Measurements from ENCODE around the gene SNX27.

The SNX27 gene

DNA sequence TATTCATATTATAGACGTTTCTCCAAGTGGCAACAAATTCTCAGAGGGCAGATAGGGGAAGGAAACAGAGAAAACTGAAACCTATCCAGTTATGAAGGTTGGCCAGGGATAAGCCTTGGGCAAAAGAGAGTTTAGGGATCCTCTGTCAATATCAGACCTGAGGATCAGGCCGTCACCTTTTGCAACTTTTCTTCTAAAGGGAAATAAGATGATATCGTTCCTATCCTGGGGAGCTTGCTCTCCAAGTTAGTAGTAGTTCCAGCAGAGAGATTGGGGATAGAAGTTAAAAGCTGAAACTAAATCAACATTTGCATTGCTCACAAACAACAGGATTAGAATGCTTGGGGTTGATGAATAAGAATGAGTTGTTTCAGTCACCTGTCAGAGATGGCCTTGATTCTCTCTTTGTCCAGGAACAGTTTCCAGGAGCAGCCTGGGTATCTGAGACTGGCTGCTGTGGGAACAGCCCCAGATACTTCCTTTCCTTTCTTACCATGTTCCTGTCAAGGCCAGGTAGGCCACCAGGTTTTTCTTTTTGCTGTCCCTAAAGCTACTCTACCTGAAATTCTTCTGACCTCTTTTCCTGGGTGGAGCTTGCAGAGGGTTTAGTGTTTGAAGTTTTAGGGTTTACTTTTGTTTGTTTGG, 112.0 kb downstream of the SNX27 start:
- TF ChIP-seq CTCF (conservative IDR thresholded peaks at IDR 0.05; ENCODE audit: low read depth, low read length): no peak
- peaks cover 25% of the 10 kb centered on the region for H3K4me1 ChIP-seq (ENCODE audit: low read depth, poor library complexity, severe bottlenecking)
- H3K9ac ChIP-seq: no peak overlapping the region
- no peaks in the 10 kb centered on the region for H3K36me3 ChIP-seq (ENCODE audit: insufficient read depth)
- H4K20me1 ChIP-seq (ENCODE audit: insufficient read depth): no peaks in the 10 kb centered on the region
- H2AFZ ChIP-seq (ENCODE audit: low read depth): no peak overlapping the region
- no peak overlapping the region for H3K4me3 ChIP-seq (IDR thresholded peaks at IDR 0.05; ENCODE audit: insufficient read depth, low read depth, low read length)
- H3K79me2 ChIP-seq (ENCODE audit: insufficient read depth, low read depth): no peaks in the 10 kb centered on the region
- no peak overlapping the region for H3K4me2 ChIP-seq
- H3K27me3 ChIP-seq (ENCODE audit: insufficient read depth, low read depth): peaks cover 43% of the 10 kb centered on the region; the same call in 1 of the 2 replicates
- H3K27ac ChIP-seq: no peak overlapping the region

DNA sequence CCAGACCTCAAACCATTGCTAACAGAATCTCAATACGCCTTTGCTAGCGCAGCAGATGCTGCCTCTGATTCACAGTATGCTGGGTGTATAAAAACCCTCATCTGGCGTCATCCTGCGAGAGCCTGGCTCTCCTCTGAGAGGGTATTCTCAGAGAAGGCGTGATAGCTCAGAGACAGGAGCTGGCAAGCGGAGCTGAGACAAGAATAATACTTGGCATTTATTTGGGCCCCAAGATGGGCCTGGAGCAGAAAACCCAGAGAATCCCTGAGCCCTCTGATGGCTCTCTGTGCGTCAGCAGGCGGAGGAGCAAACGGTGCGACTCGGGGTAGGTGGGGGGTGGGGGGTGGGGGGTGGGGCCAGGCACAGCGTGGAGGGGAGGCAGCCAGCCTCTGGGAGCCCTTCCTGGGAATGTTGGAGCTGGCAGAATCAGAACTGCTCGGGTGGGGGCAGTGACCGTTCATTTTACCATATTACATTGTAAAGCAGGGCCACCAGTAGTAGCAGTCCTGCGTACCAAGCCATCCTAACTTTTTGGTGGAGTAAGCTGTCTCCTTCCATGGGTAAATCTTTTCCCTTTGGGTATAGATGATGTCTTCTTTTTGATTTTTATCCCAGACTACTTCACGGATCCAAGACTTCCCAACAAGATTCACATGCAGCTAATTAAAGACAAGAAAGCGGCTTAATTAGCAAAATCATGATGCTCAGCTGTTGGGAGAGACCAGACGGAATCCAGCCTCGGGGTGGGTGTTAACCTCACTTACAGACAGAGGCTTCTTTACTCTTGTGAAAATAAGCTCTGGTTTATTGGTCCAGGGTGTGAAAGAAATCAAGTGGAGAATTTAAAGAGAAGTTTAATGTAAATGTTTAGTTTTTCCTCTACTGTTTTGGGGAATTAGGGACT, 116.6 kb downstream of the SNX27 start:
- H3K4me1 ChIP-seq (ENCODE audit: low read depth, poor library complexity, severe bottlenecking): no peaks in the 10 kb centered on the region
- no peaks in the 10 kb centered on the region for H3K36me3 ChIP-seq (ENCODE audit: insufficient read depth)
- H3K27ac ChIP-seq: no peak overlapping the region
- no peak overlapping the region for H3K9ac ChIP-seq
- H3K4me3 ChIP-seq (IDR thresholded peaks at IDR 0.05; ENCODE audit: insufficient read depth, low read depth, low read length): no peak overlapping the region
- no peak for TF ChIP-seq CTCF (conservative IDR thresholded peaks at IDR 0.05; ENCODE audit: low read depth, low read length)
- no peaks in the 10 kb centered on the region for H3K79me2 ChIP-seq (ENCODE audit: insufficient read depth, low read depth)
- H3K27me3 ChIP-seq (ENCODE audit: insufficient read depth, low read depth): peaks cover 23% of the 10 kb centered on the region; the same call in 1 of the 2 replicates
- no peak overlapping the region for H3K4me2 ChIP-seq
- H2AFZ ChIP-seq (ENCODE audit: low read depth): no peak overlapping the region
- H4K20me1 ChIP-seq (ENCODE audit: insufficient read depth): no peaks in the 10 kb centered on the region

GRCh38 chr1:151729157-151729965, 117.5 kb downstream of the SNX27 start:
- H4K20me1 ChIP-seq (ENCODE audit: insufficient read depth): no peaks in the 10 kb centered on the region
- H2AFZ ChIP-seq (ENCODE audit: low read depth): no peak overlapping the region
- H3K4me2 ChIP-seq: no peak overlapping the region
- no peak overlapping the region for H3K4me3 ChIP-seq (IDR thresholded peaks at IDR 0.05; ENCODE audit: insufficient read depth, low read depth, low read length)
- no peak for TF ChIP-seq CTCF (conservative IDR thresholded peaks at IDR 0.05; ENCODE audit: low read depth, low read length)
- H3K9ac ChIP-seq: no peak overlapping the region
- H3K4me1 ChIP-seq (ENCODE audit: low read depth, poor library complexity, severe bottlenecking): no peaks in the 10 kb centered on the region
- H3K27ac ChIP-seq: no peak overlapping the region
- H3K36me3 ChIP-seq (ENCODE audit: insufficient read depth): no peaks in the 10 kb centered on the region
- H3K79me2 ChIP-seq (ENCODE audit: insufficient read depth, low read depth): no peaks in the 10 kb centered on the region
- H3K27me3 ChIP-seq (ENCODE audit: insufficient read depth, low read depth): peaks cover 14% of the 10 kb centered on the region; the same call in 1 of the 2 replicates

GRCh38 chr1:151729966-151730291, 118.1 kb downstream of the SNX27 start:
- TF ChIP-seq CTCF (conservative IDR thresholded peaks at IDR 0.05; ENCODE audit: low read depth, low read length): no peak

More at GRCh38 chr1:151729966-151730291, 118.1 kb downstream of the SNX27 start:
- no peaks in the 10 kb centered on the region for H3K36me3 ChIP-seq (ENCODE audit: insufficient read depth)
- H3K79me2 ChIP-seq (ENCODE audit: insufficient read depth, low read depth): no peaks in the 10 kb centered on the region
- H3K4me2 ChIP-seq: no peak overlapping the region
- H3K27me3 ChIP-seq (ENCODE audit: insufficient read depth, low read depth): peaks cover 14% of the 10 kb centered on the region; the same call in 1 of the 2 replicates
- no peak overlapping the region for H3K9ac ChIP-seq
- H3K4me1 ChIP-seq (ENCODE audit: low read depth, poor library complexity, severe bottlenecking): no peaks in the 10 kb centered on the region
- no peaks in the 10 kb centered on the region for H4K20me1 ChIP-seq (ENCODE audit: insufficient read depth)
- no peak overlapping the region for H3K4me3 ChIP-seq (IDR thresholded peaks at IDR 0.05; ENCODE audit: insufficient read depth, low read depth, low read length)
- H3K27ac ChIP-seq: no peak overlapping the region
- no peak overlapping the region for H2AFZ ChIP-seq (ENCODE audit: low read depth)
